Superior temporal gyrus (tissue), 1 donor: Measurements from ENCODE around the gene ZBTB21.
A peak's percentile ranks its signal among the peaks of the same experiment; 100 is the strongest.

Experiments
- DNase-seq: peaks from one replicate; pipeline ENCODE4 v3.0.0-alpha.2; 2016; ENCODE audit errors: extremely low spot score

Gene ZBTB21

DNA sequence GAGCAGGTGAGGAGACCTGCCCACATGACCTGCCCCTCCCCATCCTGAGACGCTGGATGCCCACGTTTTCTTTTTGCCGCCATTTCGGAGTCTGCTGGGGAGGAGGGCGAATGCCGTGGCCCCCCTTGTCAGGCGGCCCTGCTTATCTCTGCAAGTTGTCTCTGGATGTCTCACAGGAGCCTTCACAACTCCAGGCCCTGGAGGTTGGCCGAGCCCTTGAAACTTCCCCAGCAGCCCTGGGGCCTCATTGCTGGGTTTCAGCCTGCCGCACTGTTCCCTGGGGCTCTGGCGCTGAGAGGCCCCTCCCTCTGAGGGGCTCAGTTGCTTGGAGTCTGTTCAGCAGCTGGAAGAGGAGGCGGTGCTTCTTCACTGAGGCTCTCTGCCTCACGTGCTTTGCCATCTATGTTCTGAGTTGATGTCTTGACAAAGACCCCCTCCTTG lies 29.8 kb upstream of the ZBTB21 start:
- DNase-seq, result no peak

DNA sequence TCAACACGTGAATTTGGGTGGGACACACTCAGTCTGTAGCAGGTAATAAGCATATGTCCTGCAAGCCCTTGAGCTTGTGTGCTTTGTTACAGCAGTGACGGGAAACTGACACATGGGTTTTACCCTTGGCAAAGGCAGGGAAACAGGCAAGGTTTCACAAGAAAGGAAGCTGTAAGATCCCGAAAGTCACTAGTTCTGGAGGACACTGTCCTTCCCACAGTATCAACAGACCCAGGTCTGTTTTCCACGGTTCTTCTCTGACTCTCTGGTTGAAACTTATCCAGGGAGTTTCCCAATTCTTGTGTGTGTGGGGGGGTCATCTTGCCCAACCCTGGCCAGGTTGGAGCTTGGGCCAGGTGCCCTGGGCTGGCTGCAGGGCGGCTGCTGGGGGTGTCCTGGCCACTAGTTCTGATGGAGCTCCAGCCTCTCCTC lies 29.3 kb upstream of the ZBTB21 start:
- DNase-seq, result no peak

DNA sequence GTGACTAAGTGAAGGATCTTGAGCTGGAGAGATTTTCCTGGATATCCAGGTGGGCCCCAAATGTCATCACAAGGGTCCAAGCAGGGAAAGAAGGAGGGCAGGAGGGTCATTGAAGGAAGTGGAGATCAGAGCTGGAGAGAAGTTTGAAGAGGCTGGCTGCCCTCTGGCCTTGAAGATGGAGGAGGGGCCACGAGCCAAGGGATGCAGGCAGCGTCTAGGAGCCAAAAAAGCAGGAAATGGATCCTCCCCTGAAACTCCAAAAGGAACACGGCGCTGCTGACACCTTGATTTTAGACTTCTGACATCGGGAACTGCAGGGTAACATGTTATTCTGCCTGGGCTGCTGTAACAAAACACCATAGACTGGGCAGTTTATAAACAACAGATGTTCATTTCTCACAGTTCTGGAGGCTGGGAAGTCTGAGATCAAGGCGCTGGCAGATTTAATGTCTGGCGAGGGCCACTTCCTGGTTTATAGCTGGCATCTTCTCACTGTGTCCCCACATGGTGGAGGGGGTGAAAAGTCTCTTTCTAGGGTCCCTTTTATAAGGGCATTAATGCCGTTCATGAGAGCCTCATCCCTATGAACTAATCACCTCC lies 28.8 kb upstream of the ZBTB21 start:
- DNase-seq, result no peak

DNA sequence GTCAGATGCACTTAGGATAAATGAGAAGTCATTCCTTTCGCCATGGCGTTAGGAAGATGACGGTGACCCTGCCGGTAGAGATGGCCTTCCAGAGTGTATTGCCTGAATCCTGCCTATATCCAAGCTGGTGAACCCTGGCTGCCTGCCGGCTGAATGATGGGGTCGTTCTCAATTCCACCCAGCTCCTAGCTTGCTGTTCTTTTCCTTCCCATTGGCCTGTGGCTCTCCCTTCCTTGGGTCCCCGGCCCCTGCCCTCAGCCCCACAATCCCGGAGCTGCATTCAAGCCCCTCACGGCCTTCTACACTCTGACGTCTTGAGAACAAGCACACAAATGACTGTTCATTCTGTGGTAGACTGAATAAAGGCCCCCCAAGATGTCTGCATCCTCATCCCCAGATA lies 28.2 kb upstream of the ZBTB21 start:
- no peak for DNase-seq

DNA sequence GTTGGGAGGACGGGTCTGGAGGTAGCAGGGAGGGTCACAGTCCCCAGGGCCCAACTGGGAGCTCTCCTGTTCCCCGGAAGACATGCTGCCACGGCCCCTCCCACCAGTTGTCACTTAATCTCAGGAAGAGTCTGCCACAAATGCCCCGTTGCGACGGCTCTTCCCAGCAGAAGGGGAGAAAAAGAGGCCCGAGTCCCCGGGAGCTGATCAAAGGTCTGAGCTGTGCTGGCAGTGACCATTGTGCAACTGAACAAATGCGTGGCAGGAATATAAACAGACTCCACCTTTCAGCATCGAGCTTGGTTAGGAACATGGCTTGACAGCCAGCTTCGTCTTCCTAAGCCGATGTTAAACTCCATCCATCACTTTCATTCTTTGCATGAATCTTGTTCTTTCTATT lies 27.8 kb upstream of the ZBTB21 start:
- DNase-seq, result no peak

DNA sequence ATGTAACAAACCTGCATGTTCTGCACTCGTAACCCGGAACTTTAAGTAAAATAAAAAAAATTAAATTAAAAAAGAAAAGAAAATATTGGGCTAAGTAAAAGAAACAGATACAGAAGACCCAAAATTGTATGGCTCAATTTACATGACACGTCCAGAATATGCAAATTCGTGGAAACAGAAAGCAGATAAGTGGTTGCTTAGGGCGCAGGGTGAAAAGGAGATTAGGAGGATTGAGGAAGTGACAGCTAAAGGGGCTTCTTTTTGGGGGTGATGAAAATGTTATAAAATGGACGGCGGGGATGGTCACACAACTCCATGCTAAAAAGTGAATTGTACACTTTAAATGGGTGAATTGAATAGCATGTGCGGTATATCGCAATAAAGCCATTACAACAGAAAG lies 27.4 kb upstream of the ZBTB21 start:
- DNase-seq, result no peak

DNA sequence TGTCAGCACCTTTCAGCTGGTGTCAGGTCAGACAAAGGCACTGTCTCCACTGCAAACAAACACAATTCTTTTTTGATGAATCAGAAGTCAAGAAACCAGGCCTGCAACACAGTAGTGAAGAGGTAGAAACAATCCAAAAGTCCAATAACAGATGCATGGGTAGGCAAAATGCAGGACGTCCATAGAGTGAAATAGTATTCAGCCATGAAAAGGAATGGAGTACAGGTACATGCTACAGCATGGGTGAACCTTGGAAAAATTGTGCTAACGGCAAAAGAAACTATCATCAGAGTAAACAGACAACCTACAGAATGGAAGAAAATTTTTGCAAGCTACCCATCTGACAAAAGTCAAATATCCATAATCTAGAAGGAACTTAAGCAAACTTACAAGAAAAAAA lies 26.2 kb upstream of the ZBTB21 start:
- DNase-seq, result no peak

DNA sequence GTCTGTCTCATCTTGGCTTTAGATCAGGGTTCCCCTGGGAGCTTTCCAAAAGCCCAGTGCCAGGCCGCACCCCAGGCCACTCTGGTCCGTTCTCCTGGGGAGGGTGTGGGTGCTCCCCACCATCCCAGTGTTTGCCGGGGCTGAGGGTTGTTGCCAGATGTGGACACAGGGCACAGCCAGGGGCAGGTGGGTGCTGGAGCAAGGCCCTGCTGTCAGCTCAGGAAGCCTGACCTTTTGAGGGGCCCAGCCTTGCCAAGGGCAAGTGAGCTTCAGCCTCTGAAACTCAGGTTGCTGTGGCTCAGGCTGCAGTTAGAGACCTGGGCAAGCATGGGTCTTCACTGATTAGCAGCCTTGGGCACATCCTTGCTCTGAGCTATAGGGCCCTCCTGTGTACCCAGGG lies 22.8 kb upstream of the ZBTB21 start:
- no peak for DNase-seq

DNA sequence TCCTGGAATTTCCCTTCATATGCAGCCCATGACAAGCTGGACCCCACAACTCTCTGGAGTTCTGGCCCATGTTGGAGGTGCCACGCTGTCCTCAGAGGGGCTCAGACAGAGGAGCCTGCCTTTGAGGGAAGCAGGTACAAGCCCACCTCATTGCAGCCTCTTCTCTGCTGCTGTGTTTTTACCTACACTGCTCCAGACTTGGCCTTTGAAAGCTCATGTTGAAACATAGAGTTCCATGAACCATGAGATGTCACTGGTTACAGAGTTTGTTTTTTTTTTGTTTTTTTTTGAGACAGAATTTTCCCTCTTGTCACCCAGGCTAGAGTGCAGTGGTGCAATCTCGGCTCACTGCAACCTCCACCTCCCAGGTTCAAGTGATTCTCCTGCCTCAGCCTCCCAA lies 22.1 kb upstream of the ZBTB21 start:
- no peak for DNase-seq

DNA sequence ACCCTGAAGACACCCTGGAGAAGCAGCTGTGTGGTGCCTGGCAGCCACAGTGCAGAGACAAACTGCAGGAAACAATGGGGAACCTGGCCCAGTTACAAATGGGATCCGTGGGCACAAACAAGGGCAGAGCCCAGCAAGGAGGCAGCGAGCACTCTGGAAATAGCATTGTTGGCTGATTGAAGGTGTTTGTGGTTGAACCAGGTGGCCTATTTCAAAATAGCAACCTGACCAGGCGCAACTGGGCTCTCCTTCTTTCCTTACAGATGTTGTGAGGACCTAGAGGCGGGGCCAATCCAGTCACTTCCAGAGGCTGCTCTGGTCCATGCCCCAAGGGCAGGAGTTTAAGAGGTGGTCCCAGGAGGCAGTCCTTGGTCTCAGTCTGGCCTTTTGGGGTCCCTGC lies 21.7 kb upstream of the ZBTB21 start:
- no peak for DNase-seq

DNA sequence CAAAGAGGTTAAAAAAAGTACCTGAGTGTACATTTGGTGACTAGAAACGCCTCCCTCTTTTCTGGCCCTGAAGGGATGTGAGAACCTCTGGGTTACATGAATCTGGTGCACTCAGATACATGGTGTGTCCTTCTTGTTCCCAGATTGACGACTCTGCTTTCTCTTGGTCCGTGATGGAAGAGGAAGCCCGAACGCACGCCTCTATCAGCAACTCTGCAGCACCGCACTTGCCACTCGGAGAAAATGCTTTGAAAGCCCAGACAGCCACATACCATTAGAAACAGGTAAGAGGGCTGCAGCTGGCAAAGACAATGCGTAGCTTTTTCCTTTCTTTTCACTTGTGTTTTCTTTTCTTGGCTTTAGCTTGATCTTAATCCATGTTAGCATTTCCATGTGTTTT lies 21.1 kb upstream of the ZBTB21 start:
- DNase-seq, result no peak

DNA sequence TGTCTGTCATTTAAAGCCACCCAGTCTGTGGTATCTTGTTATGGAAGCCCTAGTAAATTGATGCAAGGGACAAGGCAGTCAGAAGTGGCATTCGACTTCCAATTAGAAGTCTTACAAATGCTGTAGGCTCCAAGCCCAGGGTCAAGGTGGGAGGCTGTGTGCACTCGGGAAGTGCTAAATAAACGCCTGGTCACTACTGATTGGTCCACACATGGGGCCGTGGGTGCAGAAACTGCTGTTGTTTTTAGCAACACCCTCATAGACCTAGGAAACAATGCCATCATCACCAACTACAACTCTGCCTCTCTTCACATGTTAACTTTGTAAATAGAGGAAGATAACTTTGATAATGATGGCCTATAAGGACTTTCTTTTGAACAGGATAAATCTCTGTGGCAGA lies 20.2 kb upstream of the ZBTB21 start:
- no peak for DNase-seq

DNA sequence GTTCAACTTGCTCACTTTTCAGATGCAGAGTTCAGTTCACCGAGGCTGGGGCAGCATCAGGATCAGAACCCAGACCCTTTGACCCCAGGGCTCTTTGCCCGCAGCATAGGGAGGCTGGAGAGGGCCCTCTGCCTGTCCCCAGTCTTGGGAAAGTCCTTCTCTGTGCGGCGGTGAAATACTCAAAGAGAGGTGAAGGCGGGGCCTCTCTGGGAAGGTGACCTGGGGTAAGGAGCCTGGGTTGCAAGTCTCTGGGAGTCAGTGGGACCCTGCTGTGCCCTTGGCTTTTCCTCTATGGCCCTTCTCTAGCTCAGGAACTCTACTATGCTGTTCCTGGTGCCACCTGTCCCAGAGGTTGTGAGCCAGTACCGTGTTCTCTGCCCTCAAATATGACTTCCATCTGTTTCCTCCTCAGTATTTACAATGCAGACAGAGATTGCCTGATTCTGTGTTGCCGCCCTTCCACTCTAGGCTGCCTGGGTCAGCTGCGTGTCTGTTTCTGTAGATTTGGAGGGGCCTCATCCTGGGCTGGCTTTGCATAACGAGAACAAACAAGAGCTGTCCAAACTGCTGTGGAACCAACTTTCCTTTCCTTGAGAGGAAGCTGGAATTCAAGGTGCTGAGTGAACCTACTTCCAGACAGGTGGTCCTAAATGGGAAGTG lies 18.7 kb upstream of the ZBTB21 start:
- DNase-seq, result no peak

DNA sequence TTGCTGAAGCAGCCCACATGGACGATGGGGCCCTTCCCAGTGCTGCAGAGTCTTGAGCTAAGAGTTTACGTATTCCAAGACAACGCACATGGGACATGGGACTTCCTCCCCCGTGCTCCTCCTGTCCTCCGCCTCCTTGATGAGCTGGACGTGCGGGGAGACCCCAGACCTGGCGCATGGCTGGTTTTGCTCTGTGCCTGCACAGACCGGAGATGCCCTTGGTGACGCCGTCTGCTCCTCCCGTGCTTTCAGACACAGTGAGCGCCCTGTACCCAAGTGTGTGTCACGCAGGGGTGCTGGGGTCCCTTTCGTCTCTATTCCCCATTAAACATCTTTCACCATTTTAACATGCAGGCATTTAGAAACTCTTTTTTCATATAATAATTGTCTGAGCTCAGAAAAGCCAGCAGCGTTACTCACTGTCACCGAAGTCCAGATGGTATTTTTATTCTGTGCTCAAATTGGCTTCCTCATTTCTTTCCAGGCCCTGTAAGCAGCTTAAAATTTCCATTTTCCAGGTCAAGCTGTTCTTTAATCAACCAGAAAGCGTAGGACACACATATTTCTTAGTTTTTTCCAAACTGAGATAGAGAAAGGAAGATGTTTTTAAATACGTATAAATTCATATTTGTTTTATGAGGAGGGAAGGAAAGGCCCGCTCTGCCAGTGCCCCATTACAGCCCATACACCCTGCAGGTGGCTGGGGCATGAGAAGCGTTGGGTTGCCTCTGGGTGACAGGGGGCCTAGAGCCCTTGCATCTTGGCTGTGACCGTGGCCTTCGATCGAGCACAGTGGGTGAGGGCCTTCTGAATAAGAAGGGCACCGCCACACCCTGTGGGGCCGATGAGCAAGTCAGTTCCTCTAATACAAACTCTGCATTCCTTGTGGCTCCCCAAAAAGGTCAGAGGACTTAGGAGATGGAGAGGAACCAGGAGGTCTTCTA lies 17.9 kb upstream of the ZBTB21 start:
- DNase-seq, result peak; percentile 71

DNA sequence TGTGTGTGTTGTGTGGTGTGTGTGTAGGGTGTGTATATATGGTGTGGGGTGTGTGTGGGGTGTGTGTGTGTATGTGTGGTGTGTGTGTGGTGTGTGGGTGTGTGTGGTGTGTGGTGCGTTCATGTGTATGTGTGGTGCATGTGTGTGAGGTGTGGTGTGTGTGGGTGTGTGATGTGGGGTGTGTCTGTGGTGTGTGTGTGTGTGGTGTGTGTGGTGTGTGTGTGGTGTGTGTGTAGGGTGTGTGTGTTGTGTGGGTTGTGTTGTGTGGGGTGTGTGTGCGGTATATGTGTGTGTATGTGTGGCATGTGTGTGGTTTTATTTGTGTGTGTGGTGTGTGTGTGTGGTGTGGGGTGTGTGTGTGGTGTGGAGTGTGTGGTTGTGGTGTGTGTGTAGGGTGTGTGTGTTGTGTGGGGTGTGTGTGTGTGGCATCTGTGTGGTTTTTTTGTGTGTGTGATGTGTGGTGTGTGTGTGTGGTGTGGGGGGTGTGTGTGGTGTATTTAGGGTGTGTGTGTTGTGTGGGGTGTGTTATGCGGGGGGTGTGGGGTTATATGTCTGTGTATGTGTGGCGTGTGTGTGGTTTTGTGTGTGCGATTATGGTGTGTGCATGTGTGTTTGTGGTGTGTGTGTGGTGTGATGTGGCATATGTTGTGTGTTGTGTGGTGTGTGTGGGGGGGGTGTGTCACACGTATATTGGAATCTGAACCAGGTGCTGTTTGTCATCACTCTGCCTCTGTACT lies 17.1 kb upstream of the ZBTB21 start:
- no peak for DNase-seq

DNA sequence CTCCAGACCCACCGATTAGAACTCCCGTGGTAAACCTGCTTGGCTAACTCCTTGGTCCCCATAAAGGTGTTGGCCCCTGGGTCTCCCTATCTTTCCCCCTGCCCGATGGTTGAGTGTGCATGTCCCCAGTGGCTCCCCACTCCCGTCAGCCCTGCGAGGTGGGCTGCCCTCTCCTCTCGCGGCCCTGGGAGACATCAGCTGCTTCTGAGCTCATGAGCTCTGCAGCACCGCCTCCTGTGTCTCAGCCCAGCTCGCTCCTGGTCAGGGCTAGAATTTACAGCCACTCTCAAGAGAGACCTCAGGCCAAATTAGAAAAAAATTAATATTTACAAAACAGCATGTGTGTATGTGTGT lies 15.9 kb upstream of the ZBTB21 start:
- DNase-seq, result no peak

DNA sequence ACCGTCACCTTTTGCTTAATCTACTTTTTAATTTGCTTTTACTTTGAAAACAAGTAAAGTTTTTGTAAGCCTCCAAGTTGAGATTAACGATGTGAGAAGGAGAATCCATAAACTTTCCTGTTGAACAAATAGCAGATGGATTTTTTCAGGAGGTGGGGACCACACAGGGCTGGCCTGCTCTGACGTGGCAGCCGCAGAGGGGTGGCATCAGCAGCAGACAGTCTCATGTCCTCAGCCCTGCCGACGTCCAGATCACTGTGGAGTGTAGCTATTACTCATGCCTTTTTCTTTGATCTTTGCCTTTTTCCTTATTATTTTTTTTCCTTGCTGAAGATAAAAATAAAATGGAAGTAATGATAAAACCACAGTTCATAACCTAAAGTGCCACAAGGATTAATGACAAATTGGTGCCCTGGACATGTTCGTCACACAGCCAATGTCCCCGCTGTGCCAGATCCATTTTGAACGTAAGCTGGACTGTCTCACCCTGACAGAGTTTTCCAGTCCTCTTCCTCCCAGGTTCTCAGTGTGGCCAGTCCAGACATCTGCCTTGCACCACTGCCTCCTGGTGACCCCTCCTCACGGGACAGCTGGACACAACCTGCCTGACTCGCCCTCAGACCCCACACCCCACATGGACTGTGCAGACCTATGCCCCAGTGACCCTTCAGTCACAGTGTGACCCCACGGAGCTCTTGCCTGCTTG lies 15.4 kb upstream of the ZBTB21 start:
- no peak for DNase-seq

DNA sequence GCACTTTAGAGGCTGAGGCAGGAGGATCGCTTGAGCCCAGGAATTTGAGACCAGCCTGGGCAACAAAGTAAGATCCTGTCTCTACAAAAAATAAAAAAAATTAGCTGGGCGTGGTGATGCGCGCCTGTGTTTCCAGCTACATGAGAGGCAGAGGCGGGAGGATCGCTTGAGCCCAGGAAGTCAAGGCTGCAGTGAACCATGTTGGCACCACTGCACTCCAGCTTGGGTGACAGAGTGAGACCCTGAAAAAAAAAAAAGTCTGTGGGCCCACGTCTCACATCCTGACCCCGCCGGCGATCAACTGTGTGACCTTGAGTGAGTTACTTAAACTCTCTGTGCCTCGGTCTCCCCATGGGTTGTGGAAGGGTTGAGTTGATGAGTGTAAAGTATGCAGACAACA lies 12.7 kb upstream of the ZBTB21 start:
- DNase-seq, result no peak

DNA sequence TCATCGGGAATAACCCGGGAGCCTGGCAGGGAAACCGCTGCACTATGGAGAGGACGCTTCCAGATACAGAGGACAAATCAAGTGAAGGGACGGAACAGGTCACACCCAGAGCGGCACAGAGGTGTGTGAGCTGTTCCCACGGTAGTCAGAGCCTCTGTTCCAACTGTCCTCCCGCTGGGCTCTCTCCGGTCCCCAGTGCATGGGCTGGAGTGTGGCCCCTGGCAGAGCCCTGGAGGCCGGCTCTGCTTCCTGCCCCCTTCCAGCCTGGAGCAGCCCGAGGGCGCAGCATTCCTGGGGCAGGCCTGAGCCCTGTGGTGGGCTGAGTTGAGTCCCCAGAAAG lies 11.9 kb upstream of the ZBTB21 start:
- no peak for DNase-seq

DNA sequence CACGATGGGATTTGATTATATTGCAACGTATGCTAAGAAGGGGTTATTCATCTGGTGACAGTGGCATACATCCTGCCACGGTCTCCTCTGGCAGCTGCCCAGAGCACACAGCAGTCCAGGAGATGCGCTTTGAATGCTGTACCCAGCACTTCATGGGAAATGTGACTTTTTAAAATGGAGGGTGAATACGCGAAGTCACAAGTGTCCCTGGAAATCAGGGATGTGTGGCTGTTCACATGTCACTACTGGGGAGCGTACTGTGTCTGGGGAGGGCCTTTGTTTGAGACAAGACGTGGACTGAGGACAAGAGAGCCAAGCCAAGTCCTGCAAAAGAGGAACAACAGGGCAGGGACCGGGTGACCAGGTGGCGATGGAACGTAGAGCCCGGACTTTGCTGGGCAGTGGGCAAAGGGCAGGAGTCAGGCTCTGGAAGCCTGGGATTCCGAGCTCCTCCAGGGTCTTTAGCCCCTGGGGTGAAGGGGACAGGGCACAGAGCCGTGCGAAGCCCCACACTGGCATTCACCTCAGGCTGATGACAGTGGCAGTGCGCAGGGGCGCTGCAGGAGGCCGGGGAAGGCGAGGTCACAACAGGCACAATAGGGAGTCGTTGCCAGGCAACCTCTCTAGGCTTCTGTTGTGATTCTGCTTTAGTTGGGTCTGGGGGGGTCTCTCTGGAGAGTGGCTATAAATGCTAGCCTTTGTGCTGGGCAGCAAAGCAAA lies 11.4 kb upstream of the ZBTB21 start:
- DNase-seq, result no peak

DNA sequence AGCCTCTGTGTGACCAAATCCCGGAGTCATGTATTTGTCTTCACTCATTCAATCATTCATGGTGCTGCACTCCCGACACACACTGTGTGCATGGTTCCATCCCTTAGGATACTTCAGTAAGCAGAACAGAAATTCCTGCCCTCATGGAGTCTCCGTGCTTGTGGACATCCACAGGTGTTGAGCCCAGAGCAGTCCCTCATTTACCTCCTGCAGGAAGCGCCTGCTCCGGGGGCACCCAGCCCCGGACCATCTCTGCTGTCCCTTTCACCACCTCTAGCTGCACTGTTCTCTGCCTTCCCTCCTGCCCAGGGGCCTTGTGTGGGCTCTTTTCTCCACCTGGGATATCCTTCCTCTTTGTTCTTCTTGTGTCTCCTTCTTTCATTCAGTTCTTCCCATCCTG lies 9.5 kb upstream of the ZBTB21 start:
- no peak for DNase-seq
